IMR-90 (cell line): ENCODE data around the gene EDEM3. TPM values are rescaled to one million over a fixed set of nuclear protein-coding genes. Genes with fewer than 3 reads are reported as not detected.

Source experiments
- ATAC-seq: fragments of 200-7000 bp; cut with Tn5 transposase; 2 replicates; pipeline ENCODE4 v1.9.1; 2020; ENCODE audit warnings: low read depth, mild to moderate bottlenecking, moderate library complexity
- BruUV-seq: library from RNA; stranded (reverse); fragments of 400-500 nt; replicated peaks from 2 replicates; lab custom pipeline; 2021; lab: Mats Ljungman, UMichigan
- CTCF ChIA-PET: fragments of 300-600 bp; formaldehyde crosslinking; extraction: SDS; loops from one replicate; lab custom pipeline; 2021; ENCODE audit warnings: antibody characterized with exemption; lab: Yijun Ruan, JAX
- POLR2A ChIA-PET: fragments of 300-600 bp; sonication (Branson Sonifier 250); formaldehyde crosslinking; loops from one replicate; lab custom pipeline; 2022; ENCODE audit warnings: antibody characterized with exemption; ENCODE audit not compliant: unreplicated experiment; lab: Charles Lee
- DNase-seq: peaks from one replicate; pipeline ENCODE4 v3.0.0; 2013
- H2AFZ ChIP-seq: replicated peaks from 2 replicates; pipeline ENCODE3; 2013; ENCODE audit warnings: low read length, mild to moderate bottlenecking; ENCODE audit not compliant: poor library complexity
- H2AK5ac ChIP-seq: 2 replicates; pipeline ENCODE4 v1.6.1; 2013; ENCODE audit warnings: low read depth, low read length, inconsistent platforms
- H2AK9ac ChIP-seq: replicated peaks from 2 replicates; pipeline ENCODE3; 2013; ENCODE audit warnings: mild to moderate bottlenecking, low read depth, low read length, moderate library complexity; ENCODE audit not compliant: poor library complexity
- H2BK120ac ChIP-seq: 2 replicates; pipeline ENCODE4 v1.6.1; 2013; ENCODE audit warnings: low read depth, low read length, inconsistent platforms
- H2BK15ac ChIP-seq: 3 replicates; pipeline ENCODE4 v1.6.1; 2013; ENCODE audit warnings: low read depth, low read length, inconsistent platforms
- H2BK20ac ChIP-seq: 2 replicates; pipeline ENCODE4 v1.6.1; 2013; ENCODE audit warnings: low read depth, mild to moderate bottlenecking, inconsistent platforms, low read length, moderate library complexity
- H2BK5ac ChIP-seq: 2 replicates; pipeline ENCODE4 v1.6.1; 2013; ENCODE audit warnings: mild to moderate bottlenecking, low read depth, low read length, inconsistent platforms; ENCODE audit not compliant: poor library complexity, severe bottlenecking
- H3K14ac ChIP-seq: replicated peaks from 2 replicates; pipeline ENCODE4 v1.6.1; 2013; ENCODE audit warnings: low read depth, low read length, inconsistent platforms
- H3K18ac ChIP-seq: 2 replicates; pipeline ENCODE4 v1.6.1; 2013; ENCODE audit warnings: low read depth, low read length, control low read depth
- H3K23ac ChIP-seq: 2 replicates; pipeline ENCODE4 v1.6.1; 2013; ENCODE audit warnings: low read depth, low read length, inconsistent platforms
- H3K27ac ChIP-seq: 2 replicates; pipeline ENCODE4 v1.5.1; 2013; ENCODE audit warnings: mild to moderate bottlenecking, control low read depth, low read length; ENCODE audit not compliant: insufficient read depth
- H3K27me3 ChIP-seq: 2 replicates; pipeline ENCODE4 v1.6.1; 2013; ENCODE audit warnings: low read length; ENCODE audit not compliant: control insufficient read depth, insufficient read depth
- H3K36me3 ChIP-seq: 2 replicates; pipeline ENCODE4 v1.6.1; 2013; ENCODE audit warnings: low read length, mixed read lengths; ENCODE audit not compliant: control insufficient read depth, insufficient read depth
- H3K4ac ChIP-seq: 2 replicates; pipeline ENCODE4 v1.6.1; 2013; ENCODE audit warnings: low read depth, low read length, inconsistent platforms
- H3K4me1 ChIP-seq: 2 replicates; pipeline ENCODE4 v1.6.1; 2013; ENCODE audit warnings: low read length, mixed read lengths; ENCODE audit not compliant: control insufficient read depth, insufficient read depth
- H3K4me2 ChIP-seq: 2 replicates; pipeline ENCODE4 v1.6.1; 2013; ENCODE audit warnings: low read depth, mild to moderate bottlenecking, control low read depth, low read length, moderate library complexity
- H3K4me3 ChIP-seq: 2 replicates; pipeline ENCODE4 v1.5.1; 2013; ENCODE audit warnings: low read depth, mild to moderate bottlenecking, control low read depth, low read length, moderate library complexity; ENCODE audit not compliant: insufficient read depth
- H3K56ac ChIP-seq: 2 replicates; pipeline ENCODE4 v1.6.1; 2013; ENCODE audit warnings: low read length, inconsistent platforms; ENCODE audit not compliant: insufficient read depth; ENCODE audit errors: extremely low read depth
- H3K79me1 ChIP-seq, 2 experiments: 2 replicates each; pipeline ENCODE4 v1.6.1; 2013; ENCODE audit warnings: low read length in 2 of 2, inconsistent platforms in 1 of 2, low read depth in 1 of 2
- H3K9ac ChIP-seq: 2 replicates; pipeline ENCODE4 v1.6.1; 2013; ENCODE audit warnings: low read depth, low read length, control low read depth
- H3K9me1 ChIP-seq: 2 replicates; pipeline ENCODE4 v1.6.1; 2013; ENCODE audit warnings: low read length, inconsistent platforms; ENCODE audit not compliant: insufficient read depth
- H3K9me3 ChIP-seq: 2 replicates; pipeline ENCODE4 v1.6.1; 2013; ENCODE audit warnings: low read length; ENCODE audit not compliant: control insufficient read depth, insufficient read depth
- H4K20me1 ChIP-seq: 2 replicates; pipeline ENCODE4 v1.6.1; 2013; ENCODE audit warnings: low read length, inconsistent platforms; ENCODE audit not compliant: insufficient read depth
- H4K5ac ChIP-seq: 2 replicates; pipeline ENCODE4 v1.6.1; 2013; ENCODE audit warnings: mild to moderate bottlenecking, low read depth, low read length, control low read depth
- H4K8ac ChIP-seq, 2 experiments: 2 replicates each; pipeline ENCODE4 v1.6.1; 2013; ENCODE audit warnings: low read depth in 2 of 2, low read length in 2 of 2, control low read depth in 1 of 2, inconsistent platforms in 1 of 2
- H4K91ac ChIP-seq: 2 replicates; pipeline ENCODE4 v1.6.1; 2013; ENCODE audit warnings: low read depth, low read length, inconsistent platforms; ENCODE audit not compliant: insufficient read depth
- CEBPB ChIP-seq: IDR thresholded peaks from 2 replicates; pipeline ENCODE4 v1.6.1; 2012; ENCODE audit warnings: low read depth, low read length, improper control_type of control experiment
- CHD1 ChIP-seq: IDR thresholded peaks from 2 replicates; pipeline ENCODE4 v1.6.1; 2012; ENCODE audit warnings: low read depth, low read length, improper control_type of control experiment
- CTCF ChIP-seq: conservative IDR thresholded peaks from 2 replicates; pipeline ENCODE4 v1.5.1; 2012; ENCODE audit warnings: mild to moderate bottlenecking, low read depth, low read length, improper control_type of control experiment
- ELK1 ChIP-seq: fragments of 150-350 bp; IDR thresholded peaks from 2 replicates; pipeline ENCODE4 v1.6.1; 2016; ENCODE audit warnings: low read depth, mild to moderate bottlenecking, low read length, moderate library complexity, borderline replicate concordance
- FOS ChIP-seq: fragments of 150-350 bp; IDR thresholded peaks from 2 replicates; pipeline ENCODE4 v1.6.1; 2016; ENCODE audit warnings: low read depth, low read length
- MAFK ChIP-seq: IDR thresholded peaks from 2 replicates; pipeline ENCODE4 v1.6.1; 2012; ENCODE audit warnings: low read depth, low read length, improper control_type of control experiment
- MAZ ChIP-seq: IDR thresholded peaks from 2 replicates; pipeline ENCODE4 v1.6.1; 2012; ENCODE audit warnings: low read depth, mild to moderate bottlenecking, low read length, improper control_type of control experiment, moderate library complexity, borderline replicate concordance
- MXI1 ChIP-seq: IDR thresholded peaks from 2 replicates; pipeline ENCODE4 v1.6.1; 2012; ENCODE audit warnings: low read depth, mild to moderate bottlenecking, low read length, moderate library complexity, borderline replicate concordance
- NFE2L2 ChIP-seq: fragments of 150-350 bp; IDR thresholded peaks from 2 replicates; pipeline ENCODE4 v1.6.1; 2016; ENCODE audit warnings: low read depth, mild to moderate bottlenecking, low read length
- POLR2A ChIP-seq: IDR thresholded peaks from 2 replicates; pipeline ENCODE4 v1.6.1; 2012; ENCODE audit warnings: mild to moderate bottlenecking, low read depth, low read length
- RAD21 ChIP-seq: IDR thresholded peaks from 2 replicates; pipeline ENCODE4 v1.6.1; 2012; ENCODE audit warnings: low read length, improper control_type of control experiment
- RCOR1 ChIP-seq: IDR thresholded peaks from 2 replicates; pipeline ENCODE4 v1.6.1; 2012; ENCODE audit warnings: mild to moderate bottlenecking, low read length, improper control_type of control experiment; ENCODE audit not compliant: insufficient replicate concordance
- RFX5 ChIP-seq: IDR thresholded peaks from 2 replicates; pipeline ENCODE4 v1.8.0; 2012; ENCODE audit warnings: low read depth, mild to moderate bottlenecking, low read length, moderate library complexity
- SMC3 ChIP-seq: fragments of 150-350 bp; IDR thresholded peaks from 2 replicates; pipeline ENCODE4 v1.6.1; 2016; ENCODE audit warnings: low read depth, mild to moderate bottlenecking, antibody characterized with exemption, low read length, moderate library complexity
- USF2 ChIP-seq: fragments of 150-350 bp; IDR thresholded peaks from 2 replicates; pipeline ENCODE4 v1.6.1; 2017; ENCODE audit warnings: mild to moderate bottlenecking, antibody characterized with exemption, low read length, low read depth
- WGBS, 2 experiments: methylation state at CpG; one replicate each; pipeline versions ENCODE4 v1.1.5 to v1.1.7; 2013; ENCODE audit warnings: missing lambda C conversion rate in 2 of 2; ENCODE audit not compliant: insufficient read length in 1 of 2; ENCODE audit errors: extremely low coverage in 2 of 2; 5-methylcytosine and 5-hydroxymethylcytosine counted together
- dilution Hi-C: fragments of 300-500 bp; cut with HindIII; formaldehyde crosslinking; loops from one replicate; pipeline ENCODE4 v1.14.3; 2018; ENCODE audit warnings: low sequenced_read_pairs; ENCODE audit not compliant: unreplicated experiment
- in situ Hi-C: fragments of 300-500 bp; cut with MboI; formaldehyde crosslinking; loops from 3 replicates; pipeline ENCODE4 v1.14.3; 2019; ENCODE audit warnings: low sequenced_read_pairs, inconsistent platforms, mixed read lengths
- intact Hi-C: fragments of 100-400 bp; cut with micrococcal nuclease; formaldehyde crosslinking; loops from 2 replicates; pipeline ENCODE4 v1.10.0; 2022
- polyA plus RNA-seq, 3 experiments: library from polyadenylated mRNA; depleted of rRNA; stranded (reverse); fragments of >200 nt; gene quantifications; 2 replicates each; pipeline ENCODE4 v1.2.3, GENCODE V29; 2012; ENCODE audit warnings: low replicate concordance in 1 of 3
- total RNA-seq: library from RNA; depleted of rRNA; stranded (reverse); fragments of >200 nt; gene quantifications from 2 replicates; pipeline ENCODE4 v1.2.3, GENCODE V29; 2012

The EDEM3 gene
- total and polyA plus RNA-seq, 2 of the 4 experiments (the other 2 are of a cell fraction): 17.5 to 29.9 TPM

GRCh38 chr1:184656221-184656620 lies 98.4 kb downstream of the EDEM3 start:
- no peak overlapping the region for H3K14ac ChIP-seq
- ChIA-PET POLR2A (no interaction called here), CTCF (no interaction called here)
- peaks cover 6% of the 10 kb centered on the region; the same call in 1 of the 2 replicates for H3K9me3 ChIP-seq
- H3K27me3 ChIP-seq: peaks cover 3% of the 10 kb centered on the region; the same call in 1 of the 2 replicates
- intact Hi-C loops (no loop called here), dilution Hi-C loops (no loop called here), in situ Hi-C loops (loop anchor here (25.0 kb wide), 1 partner anchor 994 kb away; the partner anchor contains the start of gene APOBEC4)
- TF ChIP-seq POLR2A (no peak), MAFK (no peak), RFX5 (no peak), CEBPB (no peak), RAD21 (no peak), CHD1 (no peak), RCOR1 (no peak), SMC3 (no peak), MXI1 (no peak), ELK1 (no peak), MAZ (no peak), CTCF (no peak), FOS (no peak), NFE2L2 (no peak), USF2 (no peak)
- no CpG with 5 or more reads among the region's 2 CpGs for WGBS, 2 experiments
- no peak overlapping the region for H4K5ac ChIP-seq
- no peak overlapping the region for H3K9ac ChIP-seq
- H4K8ac ChIP-seq: no peak overlapping the region
- H2BK120ac ChIP-seq: no peak overlapping the region
- H3K79me1 ChIP-seq: no peaks in the 10 kb centered on the region
- H4K91ac ChIP-seq: no peak overlapping the region
- no peak overlapping the region for H3K4me2 ChIP-seq
- H3K27ac ChIP-seq: no peak overlapping the region
- H3K9me1 ChIP-seq: no peaks in the 10 kb centered on the region
- H3K23ac ChIP-seq: no peak overlapping the region
- ATAC-seq (no peak), DNase-seq (no peak)
- H3K36me3 ChIP-seq: no peaks in the 10 kb centered on the region
- no peaks in the 10 kb centered on the region for H3K4me1 ChIP-seq
- H3K18ac ChIP-seq: no peak overlapping the region
- no peak overlapping the region for H3K4me3 ChIP-seq
- H2BK5ac ChIP-seq: no peak overlapping the region
- no peak overlapping the region for H3K56ac ChIP-seq
- no peak overlapping the region for H2BK20ac ChIP-seq
- BruUV-seq: no TSS peak
- H2BK15ac ChIP-seq: no peak overlapping the region
- no peak overlapping the region for H3K4ac ChIP-seq
- H2AK5ac ChIP-seq: no peak overlapping the region
- no peaks in the 10 kb centered on the region for H4K20me1 ChIP-seq
- no peak overlapping the region for H2AFZ ChIP-seq
- H2AK9ac ChIP-seq: no peak overlapping the region
